NT2/D1 (cell line): ENCODE results near the gene PPP1R1B.

Experiments used
- DNase-seq: peaks from one replicate; pipeline ENCODE4 v3.0.0-alpha.2; 2011; ENCODE audit warnings: low read depth, low spot score
- H3K27me3 ChIP-seq: 2 replicates; pipeline ENCODE4 v1.6.0; 2011; ENCODE audit warnings: mild to moderate bottlenecking; ENCODE audit not compliant: insufficient read length, insufficient read depth
- H3K36me3 ChIP-seq: 2 replicates; pipeline ENCODE4 v1.6.1; 2011; ENCODE audit warnings: mild to moderate bottlenecking, low read length, mixed read lengths; ENCODE audit not compliant: insufficient read depth, insufficient read length
- H3K4me1 ChIP-seq: 2 replicates; pipeline ENCODE4 v1.5.1; 2011; ENCODE audit not compliant: insufficient read depth, insufficient read length
- H3K4me3 ChIP-seq: 2 replicates; pipeline ENCODE4 v1.5.1; 2011; ENCODE audit warnings: low read depth; ENCODE audit not compliant: insufficient read length
- H3K9ac ChIP-seq: 2 replicates; pipeline ENCODE4 v1.6.0; 2011; ENCODE audit warnings: low read depth; ENCODE audit not compliant: insufficient read length
- H3K9me3 ChIP-seq: 2 replicates; pipeline ENCODE4 v1.5.1; 2011; ENCODE audit warnings: mild to moderate bottlenecking, low read length; ENCODE audit not compliant: insufficient read depth
- YY1 ChIP-seq: IDR thresholded peaks from 2 replicates; pipeline ENCODE4 v1.6.1; 2011; ENCODE audit not compliant: insufficient read length, insufficient read depth
- ZNF274 ChIP-seq: IDR thresholded peaks from 2 replicates; pipeline ENCODE4 v1.6.1; 2011; ENCODE audit warnings: mild to moderate bottlenecking, low read depth, low read length

The PPP1R1B gene

GRCh38 chr17:39684369-39685192 is 57.8 kb downstream of the PPP1R1B start:
- no peak for TF ChIP-seq ZNF274
- TF ChIP-seq YY1: no peak
- no peak for DNase-seq
- Histone ChIP-seq H3K36me3 (peaks cover 19% of the 10 kb centered on the region), H3K9ac (no peak overlapping the region), H3K27me3 (no peaks in the 10 kb centered on the region), H3K4me3 (no peak overlapping the region), H3K9me3 (no peaks in the 10 kb centered on the region), H3K4me1 (no peaks in the 10 kb centered on the region)
